SK-N-SH (cell line): Measurements from ENCODE around the gene SHROOM3. TPM values are rescaled to one million over a fixed set of nuclear protein-coding genes. Genes with fewer than 3 reads are reported as not detected.

Source experiments
- CTCF ChIA-PET: fragments of 300-600, 350-600 bp; formaldehyde crosslinking; extraction: SDS; loops from one replicate; lab custom pipeline; 2021; lab: Yijun Ruan, JAX
- POLR2A ChIA-PET: fragments of 350-600 bp; sonication (Branson Sonifier 250); formaldehyde crosslinking; extraction: SDS; loops from one replicate; lab custom pipeline; 2020; ENCODE audit warnings: antibody characterized with exemption, inconsistent platforms; lab: Yijun Ruan, JAX
- DNase-seq: peaks from one replicate; pipeline ENCODE4 v3.0.0; 2012
- H2AFZ ChIP-seq: fragments of 200-600 bp; sonication (generic); 2 replicates; pipeline ENCODE4 v1.8.1; 2016; ENCODE audit warnings: antibody characterized with exemption, mild to moderate bottlenecking, low read depth
- H3F3A ChIP-seq: fragments of 200-600 bp; sonication (generic); replicated peaks from 2 replicates; pipeline ENCODE3; 2016; ENCODE audit warnings: antibody characterized with exemption, mild to moderate bottlenecking; ENCODE audit not compliant: insufficient read depth
- H3K27ac ChIP-seq, 2 experiments: fragments of 200-500 bp in 1 of 2; fragments of 200-600 bp in 1 of 2; sonication (Bioruptor generic) in 1 of 2; sonication (generic), shearing (Covaris generic) in 1 of 2; 2 replicates each; pipeline versions ENCODE4 v1.5.1 to v1.6.1; 2014 to 2016; ENCODE audit warnings: low read depth in 2 of 2, inconsistent platforms in 1 of 2, low read length in 1 of 2, mild to moderate bottlenecking in 1 of 2, mixed read lengths in 1 of 2
- H3K27me3 ChIP-seq: fragments of 200-600 bp; sonication (generic), shearing (Covaris generic); 2 replicates; pipeline ENCODE4 v1.6.1; 2016; ENCODE audit warnings: mixed run types; ENCODE audit not compliant: insufficient read depth
- H3K36me3 ChIP-seq, 2 experiments: fragments of 200-500 bp in 1 of 2; fragments of 200-600 bp in 1 of 2; sonication (Bioruptor generic) in 1 of 2; sonication (generic) in 1 of 2; replicated peaks in 1 of 2; 2 replicates each; pipeline versions ENCODE3 to v1.5.1; 2014 to 2016; ENCODE audit warnings: low read length in 1 of 2, mild to moderate bottlenecking in 1 of 2; ENCODE audit not compliant: insufficient read depth in 2 of 2, control insufficient read depth in 1 of 2
- H3K4me1 ChIP-seq, 2 experiments: fragments of 200-500 bp in 1 of 2; fragments of 200-600 bp in 1 of 2; sonication (Bioruptor generic) in 1 of 2; sonication (generic), shearing (Covaris generic) in 1 of 2; 2 replicates each; pipeline versions ENCODE4 v1.5.1 to v1.6.1; 2014 to 2016; ENCODE audit warnings: low read depth in 1 of 2, low read length in 1 of 2, mixed run types in 1 of 2; ENCODE audit not compliant: insufficient read depth in 2 of 2, control insufficient read depth in 1 of 2
- H3K4me2 ChIP-seq: fragments of 200-600 bp; sonication (generic), shearing (Covaris generic); 2 replicates; pipeline ENCODE4 v1.6.1; 2017; ENCODE audit warnings: mixed run types
- H3K4me3 ChIP-seq, 2 experiments: fragments of 200-500 bp in 1 of 2; fragments of 200-600 bp in 1 of 2; sonication (Bioruptor generic) in 1 of 2; sonication (generic), shearing (Covaris generic) in 1 of 2; 2 replicates each; pipeline versions ENCODE4 v1.5.1 to v1.8.1; 2014 to 2016; ENCODE audit warnings: low read depth in 2 of 2, inconsistent platforms in 1 of 2, low read length in 1 of 2, mild to moderate bottlenecking in 1 of 2, mixed read lengths in 1 of 2, moderate library complexity in 1 of 2
- H3K79me2 ChIP-seq: fragments of 200-600 bp; sonication (generic); 2 replicates; pipeline ENCODE4 v1.8.1; 2017; ENCODE audit warnings: mild to moderate bottlenecking; ENCODE audit not compliant: insufficient read depth
- H3K9ac ChIP-seq: fragments of 200-600 bp; sonication (generic); 2 replicates; pipeline ENCODE4 v1.6.1; 2017; ENCODE audit warnings: mixed run types
- H3K9me2 ChIP-seq: fragments of 200-600 bp; sonication (generic); 2 replicates; pipeline ENCODE4 v1.6.1; 2017; ENCODE audit warnings: mixed run types
- H3K9me3 ChIP-seq: fragments of 200-600 bp; sonication (generic); 2 replicates; pipeline ENCODE4 v1.6.1; 2017; ENCODE audit warnings: mixed run types, mild to moderate bottlenecking, moderate library complexity
- H4K20me1 ChIP-seq: fragments of 200-600 bp; sonication (generic); 2 replicates; pipeline ENCODE4 v1.6.1; 2017; ENCODE audit warnings: mild to moderate bottlenecking, mixed run types; ENCODE audit not compliant: insufficient read depth
- ELF1 ChIP-seq: IDR thresholded peaks from 2 replicates; pipeline ENCODE4 v1.4.0; 2012
- EP300 ChIP-seq, 2 experiments: IDR thresholded peaks; 2 replicates each; pipeline versions ENCODE4 v1.4.0 to v1.6.1; 2012; ENCODE audit warnings: borderline replicate concordance in 1 of 2, low read depth in 1 of 2, low read length in 1 of 2
- FOSL2 ChIP-seq: IDR thresholded peaks from 2 replicates; pipeline ENCODE4 v1.4.0; 2012; ENCODE audit warnings: low read depth, mild to moderate bottlenecking, moderate library complexity, borderline replicate concordance
- FOXJ3 ChIP-seq: sonication (generic); formaldehyde crosslinking; IDR thresholded peaks from 2 replicates; pipeline ENCODE4 v1.5.1; 2020; ENCODE audit warnings: mild to moderate bottlenecking, missing genetic modification reagents
- FOXM1 ChIP-seq: IDR thresholded peaks from 2 replicates; pipeline ENCODE4 v1.4.0; 2012; ENCODE audit warnings: low read depth, mild to moderate bottlenecking
- GABPA ChIP-seq: IDR thresholded peaks from 2 replicates; pipeline ENCODE4 v1.4.0; 2012; ENCODE audit warnings: low read depth, mild to moderate bottlenecking
- GATA2 ChIP-seq: sonication (generic); formaldehyde crosslinking; IDR thresholded peaks from 2 replicates; pipeline ENCODE4 v1.5.0; 2020; ENCODE audit warnings: mild to moderate bottlenecking, missing genetic modification reagents
- IRF3 ChIP-seq: fragments of 150-350 bp; IDR thresholded peaks from 2 replicates; pipeline ENCODE4 v1.6.1; 2016; ENCODE audit warnings: mild to moderate bottlenecking, low read depth, low read length
- MEF2A ChIP-seq: IDR thresholded peaks from 2 replicates; pipeline ENCODE4 v1.4.0; 2012; ENCODE audit warnings: low read depth, borderline replicate concordance
- MXI1 ChIP-seq: IDR thresholded peaks from 2 replicates; pipeline ENCODE4 v1.6.1; 2012; ENCODE audit warnings: mild to moderate bottlenecking, low read depth, low read length, improper control_type of control experiment
- NRF1 ChIP-seq: IDR thresholded peaks from 2 replicates; pipeline ENCODE4 v1.6.1; 2012; ENCODE audit warnings: low read depth, mild to moderate bottlenecking, low read length
- POLR2AphosphoS5 ChIP-seq: IDR thresholded peaks from 2 replicates; pipeline ENCODE4 v1.6.1; 2012; ENCODE audit warnings: low read depth, low read length
- RCOR1 ChIP-seq: fragments of 150-350 bp; IDR thresholded peaks from 2 replicates; pipeline ENCODE4 v1.6.1; 2017; ENCODE audit warnings: antibody characterized with exemption, low read length
- RFX5 ChIP-seq: IDR thresholded peaks from 2 replicates; pipeline ENCODE4 v1.6.1; 2012; ENCODE audit warnings: mild to moderate bottlenecking, improper control_type of control experiment, low read length
- TCF12 ChIP-seq: IDR thresholded peaks from 2 replicates; pipeline ENCODE4 v1.4.0; 2012
- TEAD4 ChIP-seq: IDR thresholded peaks from 2 replicates; pipeline ENCODE4 v1.4.0; 2012; ENCODE audit warnings: mild to moderate bottlenecking, borderline replicate concordance; ENCODE audit not compliant: insufficient read depth
- YY1 ChIP-seq: IDR thresholded peaks from 2 replicates; pipeline ENCODE4 v1.4.0; 2012; ENCODE audit warnings: low read depth, mild to moderate bottlenecking
- ZBTB33 ChIP-seq: IDR thresholded peaks from 2 replicates; pipeline ENCODE4 v1.4.0; 2012; ENCODE audit warnings: low read depth, borderline replicate concordance
- polyA plus RNA-seq, 3 experiments: library from polyadenylated mRNA; depleted of rRNA; stranded (reverse); fragments of >200 nt; gene quantifications; 2 replicates each; pipeline ENCODE4 v1.2.3, GENCODE V29; 2012

Gene SHROOM3
- polyA plus RNA-seq, 1 of the 3 experiments (the other 2 are of a cell fraction): 4.3 TPM

- no peak overlapping the region for H2AFZ ChIP-seq
Measured at GRCh38 chr4:76533314-76533713, 98.3 kb downstream of the SHROOM3 start.

More at GRCh38 chr4:76533314-76533713, 98.3 kb downstream of the SHROOM3 start:
- Histone ChIP-seq H3K4me1 (peaks cover 5 to 10% of the 10 kb centered on the region in 2 experiments; a peak in 3 of 4 replicates), H3K4me3 (no peak overlapping the region), H3F3A (peaks cover 5% of the 10 kb centered on the region), H4K20me1 (no peaks in the 10 kb centered on the region), H3K27me3 (no peaks in the 10 kb centered on the region), H3K9me3 (no peaks in the 10 kb centered on the region), H3K9ac (no peak overlapping the region), H3K4me2 (no peak overlapping the region), H3K79me2 (no peaks in the 10 kb centered on the region)
- CTCF ChIA-PET: interaction anchor here (1.1 to 1.3 kb wide), 2 partner anchors 15 to 29 kb away, joined by 3 to 5 read pairs; no protein-coding TSS in a partner anchor
- no peak for DNase-seq
- POLR2A ChIA-PET: no interaction called here
- TF ChIP-seq TEAD4 (no peak), GABPA (no peak), IRF3 (no peak), GATA2 (CRISPR knock-in tag) (no peak), NRF1 (no peak), ZBTB33 (no peak), TCF12 (no peak), ELF1 (no peak), FOXM1 (no peak), POLR2AphosphoS5 (no peak), RCOR1 (no peak), FOXJ3 (CRISPR knock-in tag) (no peak), MEF2A (no peak), RFX5 (no peak), YY1 (no peak), EP300 (IDR thresholded peaks at IDR 0.05; ENCODE audit: borderline replicate concordance in 1 of 2, low read depth in 1 of 2, low read length in 1 of 2) (no peak), MXI1 (no peak), FOSL2 (no peak)
- TF ChIP-seq, all 33 proteins: peak for 0
- Histone ChIP-seq H3K9me2 (no peaks in the 10 kb centered on the region), H3K36me3 (no peaks in the 10 kb centered on the region), H3K27ac (no peak overlapping the region)
